T-cell (primary cell): ENCODE measurements around the gene ENG. TPM values are rescaled to one million over a fixed set of nuclear protein-coding genes. Genes with fewer than 3 reads are reported as not detected.
A peak's percentile ranks its signal among the peaks of the same experiment; 100 is the strongest.

ENCODE experiments used
- ATAC-seq, 4 experiments: fragments of 200-7000 bp in 3 of 4; fragments of 150-1000 bp in 1 of 4; cut with Tn5 transposase; replicated peaks in 1 of 4; 1 replicate in 3 of 4; 2 replicates in 1 of 4; pipeline ENCODE4 v1.10.0; 2021; ENCODE audit warnings: moderate library complexity in 3 of 4, mild to moderate bottlenecking in 2 of 4, moderate number of reproducible peaks in 1 of 4
- CTCF ChIA-PET, 2 donors: fragments of 300-600 bp; sonication (Branson Sonifier 250); formaldehyde crosslinking; loops; one replicate each; lab custom pipeline; 2022; ENCODE audit warnings: antibody characterized with exemption in 2 of 2; lab: Charles Lee
- POLR2A ChIA-PET, 2 donors: fragments of 300-600 bp; sonication (Branson Sonifier 250); formaldehyde crosslinking; loops; one replicate each; lab custom pipeline; 2022; ENCODE audit warnings: antibody characterized with exemption in 2 of 2; lab: Charles Lee
- DNase-seq, 35 experiments: peaks; one replicate each; pipeline versions ENCODE4 v3.0.0 to v3.0.0-alpha.2; 2013 to 2023
- H3K27ac ChIP-seq: one replicate; pipeline ENCODE4 v1.5.1; 2013; ENCODE audit warnings: low read length
- H3K27me3 ChIP-seq, 2 experiments: replicated peaks in 1 of 2; 1 replicate in 1 of 2; 2 replicates in 1 of 2; pipeline versions ENCODE4 v1.6.1 to v1.7.0; 2013; ENCODE audit warnings: low read length in 1 of 2, mixed read lengths in 1 of 2; ENCODE audit not compliant: control insufficient read depth in 2 of 2, insufficient read depth in 2 of 2; ENCODE audit errors: extremely low read depth in 1 of 2
- H3K36me3 ChIP-seq, 2 donors: 1 replicate in 1 of 2; 2 replicates in 1 of 2; pipeline versions ENCODE4 v1.6.1 to v1.7.0; 2013; ENCODE audit warnings: low read length in 1 of 2; ENCODE audit not compliant: control insufficient read depth in 2 of 2, insufficient read depth in 1 of 2; ENCODE audit errors: extremely low read depth in 1 of 2
- H3K4me1 ChIP-seq, 2 experiments: 1 replicate in 1 of 2; 2 replicates in 1 of 2; pipeline versions ENCODE4 v1.6.1 to v1.7.0; 2013; ENCODE audit warnings: low read length in 2 of 2, mixed read lengths in 1 of 2; ENCODE audit not compliant: insufficient read depth in 2 of 2, control insufficient read depth in 1 of 2; ENCODE audit errors: extremely low read depth in 1 of 2
- H3K4me3 ChIP-seq, 2 donors: 1 replicate in 1 of 2; 2 replicates in 1 of 2; pipeline versions ENCODE4 v1.5.1 to v1.7.0; 2013; ENCODE audit warnings: mild to moderate bottlenecking in 2 of 2, low read length in 1 of 2, moderate library complexity in 1 of 2; ENCODE audit not compliant: control insufficient read depth in 1 of 2; ENCODE audit errors: extremely low read depth in 1 of 2
- H3K9me3 ChIP-seq: 2 replicates; pipeline ENCODE4 v1.7.0; 2013
- H3K27ac Mint-ChIP-seq, 2 donors: one replicate each; pipeline ENCODE4 v1.8.0; 2020 to 2021; ENCODE audit warnings: mild to moderate bottlenecking in 2 of 2, mixed read lengths in 2 of 2
- H3K27me3 Mint-ChIP-seq, 2 donors: one replicate each; pipeline ENCODE4 v1.8.0; 2021 to 2022; ENCODE audit warnings: mixed read lengths in 2 of 2
- H3K36me3 Mint-ChIP-seq: one replicate; pipeline ENCODE4 v1.8.0; 2021; ENCODE audit warnings: mixed read lengths
- H3K4me1 Mint-ChIP-seq, 3 donors: one replicate each; pipeline ENCODE4 v1.8.0; 2020 to 2022; ENCODE audit warnings: mixed read lengths in 3 of 3, mild to moderate bottlenecking in 1 of 3
- H3K4me3 Mint-ChIP-seq, 3 donors: one replicate each; pipeline ENCODE4 v1.8.0; 2020 to 2022; ENCODE audit warnings: mild to moderate bottlenecking in 3 of 3, mixed read lengths in 3 of 3, moderate library complexity in 3 of 3
- H3K9me3 Mint-ChIP-seq, 3 donors: one replicate each; pipeline ENCODE4 v1.8.0; 2020 to 2022; ENCODE audit warnings: mixed read lengths in 3 of 3
- WGBS: methylation state at CpG from one replicate; pipeline ENCODE4 v1.1.5; 2013; ENCODE audit warnings: missing lambda C conversion rate; ENCODE audit not compliant: insufficient coverage; 5-methylcytosine and 5-hydroxymethylcytosine counted together
- total RNA-seq, 35 experiments: library from RNA in 6 of 35; stranded (reverse) in 6 of 35; fragments of 120-200 nt in 1 of 35; gene quantifications; one replicate each; pipeline versions ENCODE4 v1.2.1 to v1.2.4 and lab custom pipeline; 2013 to 2026

ENG gene
- total RNA-seq, 5 donors from 2014 or later (not counting 1 experiment from before 2014, with no cell fraction given): 6.8 to 16.7 (median 8.8) TPM

GRCh38 chr9:127796225-127796813, 58.1 kb downstream of the ENG start:
- ChIA-PET CTCF (interaction anchor here in 1 of 2 donors (1.0 kb wide), 1 partner anchor 9 kb away, joined by 3 read pairs; no protein-coding TSS in a partner anchor), POLR2A (interaction anchor here (0.6 to 0.7 kb wide), 3 partner anchors 115 to 1232 kb away, joined by 3 to 5 read pairs (median 5); no protein-coding TSS in a partner anchor)
- Mint-ChIP-seq H3K27me3 (no peaks in the 10 kb centered on the region), H3K9me3 (no peaks in the 10 kb centered on the region), H3K4me3 (peak overlapping the region; percentile 42 to 63 (median 59)), H3K36me3 (peaks cover 4% of the 10 kb centered on the region), H3K4me1 (peaks cover 21 to 33% (median 27%) of the 10 kb centered on the region in 3 donors), H3K27ac (peak overlapping the region; percentile 86 to 91)
- H3K4me1 ChIP-seq: peaks cover 5 to 24% of the 10 kb centered on the region in 2 experiments
- peaks cover 3 to 17% of the 10 kb centered on the region in 2 donors for H3K36me3 ChIP-seq
- ATAC-seq (peak in 3 of 4 experiments; percentile 29 to 46 (median 39)), DNase-seq (no peak)
- no peak overlapping the region for H3K4me3 ChIP-seq
- no peaks in the 10 kb centered on the region for H3K9me3 ChIP-seq
- WGBS: 67% methylated on average over 2 of the region's 8 CpGs
- peak overlapping the region; percentile 3 for H3K27ac ChIP-seq
- H3K27me3 ChIP-seq: no peaks in the 10 kb centered on the region

GRCh38 chr9:127794001-127794791, 60.3 kb downstream of the ENG start:
- POLR2A ChIA-PET: interaction anchor here in 1 of 2 donors (0.7 kb wide), 1 partner anchor 326 kb away, joined by 3 read pairs; no protein-coding TSS in a partner anchor
- no peak overlapping the region for H3K27ac ChIP-seq
- ATAC-seq: no peak

GRCh38 chr9:127793093-127793708, 61.3 kb downstream of the ENG start:
- Histone ChIP-seq H3K9me3 (no peaks in the 10 kb centered on the region), H3K36me3 (peaks cover 8 to 47% of the 10 kb centered on the region in 2 donors), H3K27me3 (no peaks in the 10 kb centered on the region), H3K4me3 (no peak overlapping the region), H3K27ac (no peak overlapping the region), H3K4me1 (peaks cover 5 to 44% of the 10 kb centered on the region in 2 experiments)
- ChIA-PET CTCF (interaction anchor here (1.1 kb wide), 3 partner anchors 26 to 127 kb away, joined by 3 to 4 read pairs (median 3); partner anchors contain the start of gene TOR2A (in 1 of the 2)), POLR2A (interaction anchor here in 1 of 2 donors (0.6 kb wide), 1 partner anchor 191 kb away, joined by 12 read pairs; no protein-coding TSS in a partner anchor)
- DNase-seq (no peak), ATAC-seq (no peak)
- 83% methylated on average over 3 of the region's 8 CpGs for WGBS
- Mint-ChIP-seq H3K4me1 (peaks cover 35 to 48% (median 41%) of the 10 kb centered on the region in 3 donors), H3K36me3 (peaks cover 16% of the 10 kb centered on the region), H3K27ac (peak overlapping the region; percentile 43 to 72), H3K4me3 (no peak overlapping the region), H3K9me3 (no peaks in the 10 kb centered on the region), H3K27me3 (no peaks in the 10 kb centered on the region)

More at GRCh38 chr9:127794001-127794791, 60.3 kb downstream of the ENG start:
- no peaks in the 10 kb centered on the region for H3K27me3 ChIP-seq
- no peak overlapping the region for H3K4me3 ChIP-seq
- CTCF ChIA-PET: no interaction called here
- peaks cover 5 to 34% of the 10 kb centered on the region in 2 experiments for H3K4me1 ChIP-seq
- 95% methylated on average over 8 of the region's 14 CpGs for WGBS
- no peak for DNase-seq
- H3K27ac Mint-ChIP-seq: no peak overlapping the region
- peaks cover 15% of the 10 kb centered on the region for H3K36me3 Mint-ChIP-seq
- no peaks in the 10 kb centered on the region for H3K9me3 ChIP-seq
- H3K9me3 Mint-ChIP-seq: no peaks in the 10 kb centered on the region
- H3K36me3 ChIP-seq: peaks cover 8 to 37% of the 10 kb centered on the region in 2 donors
- H3K27me3 Mint-ChIP-seq: no peaks in the 10 kb centered on the region
- H3K4me1 Mint-ChIP-seq: peaks cover 26 to 41% (median 36%) of the 10 kb centered on the region in 3 donors
- no peak overlapping the region for H3K4me3 Mint-ChIP-seq

GRCh38 chr9:127792417-127793031, 61.9 kb downstream of the ENG start:
- Histone ChIP-seq H3K27me3 (no peaks in the 10 kb centered on the region), H3K36me3 (peaks cover 9 to 54% of the 10 kb centered on the region in 2 donors), H3K9me3 (no peaks in the 10 kb centered on the region), H3K27ac (no peak overlapping the region), H3K4me1 (peaks cover 5 to 47% of the 10 kb centered on the region in 2 experiments), H3K4me3 (no peak overlapping the region)
- no peak for ATAC-seq
- Mint-ChIP-seq H3K36me3 (peaks cover 21% of the 10 kb centered on the region), H3K27ac (peak overlapping the region; percentile 27 to 55), H3K4me1 (peaks cover 34 to 48% (median 42%) of the 10 kb centered on the region in 3 donors), H3K4me3 (no peak overlapping the region), H3K9me3 (no peaks in the 10 kb centered on the region), H3K27me3 (no peaks in the 10 kb centered on the region)
- WGBS: 100% methylated on average over 1 of the region's 7 CpGs
- POLR2A ChIA-PET: interaction anchor here (0.6 to 0.7 kb wide), 3 partner anchors 61 to 128 kb away, joined by 4 to 5 read pairs (median 5); partner anchors contain the start of gene ST6GALNAC4 (in 1 of the 2)
- CTCF ChIA-PET: interaction anchor here (0.6 to 1.1 kb wide), 4 partner anchors 26 to 128 kb away, joined by 3 to 5 read pairs (median 4); partner anchors contain the start of gene TOR2A (in 1 of the 2)
- DNase-seq: no peak

- Mint-ChIP-seq H3K36me3 (peaks cover 26% of the 10 kb centered on the region), H3K27ac (no peak overlapping the region), H3K27me3 (no peaks in the 10 kb centered on the region), H3K9me3 (no peaks in the 10 kb centered on the region), H3K4me1 (peaks cover 30 to 45% (median 38%) of the 10 kb centered on the region in 3 donors), H3K4me3 (peak overlapping the region in 1 of 3 donors; percentile 17)
- DNase-seq (no peak), ATAC-seq (no peak)
- H3K9me3 ChIP-seq: no peaks in the 10 kb centered on the region
- peaks cover 5 to 44% of the 10 kb centered on the region in 2 experiments for H3K4me1 ChIP-seq
- CTCF ChIA-PET: no interaction called here
- WGBS: 100% methylated on average over 1 of the region's 4 CpGs
- H3K27me3 ChIP-seq: no peaks in the 10 kb centered on the region
- H3K4me3 ChIP-seq: no peak overlapping the region
- peaks cover 14 to 58% of the 10 kb centered on the region in 2 donors for H3K36me3 ChIP-seq
- H3K27ac ChIP-seq: no peak overlapping the region
- POLR2A ChIA-PET: no interaction called here
These were observed 63.4 kb downstream of the ENG start for GRCh38 chr9:127791085-127791484.
